ENCODE data around the gene IL6R. TPM values are rescaled to one million over a fixed set of nuclear protein-coding genes. Genes with fewer than 3 reads are reported as not detected.
A peak's percentile ranks its signal among the peaks of the same experiment; 100 is the strongest.
"Not testable (repeated sequence)": the region's sequence is repeated elsewhere in the genome, so short reads cannot be mapped to it uniquely, and the experiment has no call there.

Gene IL6R
- total RNA-seq, 1 donor from 2014 or later: 6.7 TPM

GRCh38 chr1:154419620-154420571 is 14.8 kb downstream of the IL6R start:
- H3K36me3 ChIP-seq: no peaks in the 10 kb centered on the region
- peak overlapping the region; percentile 91 to 93 for H3K27ac ChIP-seq
- H3K9me3 ChIP-seq: no peaks in the 10 kb centered on the region
- TF ChIP-seq, protein P1, sequence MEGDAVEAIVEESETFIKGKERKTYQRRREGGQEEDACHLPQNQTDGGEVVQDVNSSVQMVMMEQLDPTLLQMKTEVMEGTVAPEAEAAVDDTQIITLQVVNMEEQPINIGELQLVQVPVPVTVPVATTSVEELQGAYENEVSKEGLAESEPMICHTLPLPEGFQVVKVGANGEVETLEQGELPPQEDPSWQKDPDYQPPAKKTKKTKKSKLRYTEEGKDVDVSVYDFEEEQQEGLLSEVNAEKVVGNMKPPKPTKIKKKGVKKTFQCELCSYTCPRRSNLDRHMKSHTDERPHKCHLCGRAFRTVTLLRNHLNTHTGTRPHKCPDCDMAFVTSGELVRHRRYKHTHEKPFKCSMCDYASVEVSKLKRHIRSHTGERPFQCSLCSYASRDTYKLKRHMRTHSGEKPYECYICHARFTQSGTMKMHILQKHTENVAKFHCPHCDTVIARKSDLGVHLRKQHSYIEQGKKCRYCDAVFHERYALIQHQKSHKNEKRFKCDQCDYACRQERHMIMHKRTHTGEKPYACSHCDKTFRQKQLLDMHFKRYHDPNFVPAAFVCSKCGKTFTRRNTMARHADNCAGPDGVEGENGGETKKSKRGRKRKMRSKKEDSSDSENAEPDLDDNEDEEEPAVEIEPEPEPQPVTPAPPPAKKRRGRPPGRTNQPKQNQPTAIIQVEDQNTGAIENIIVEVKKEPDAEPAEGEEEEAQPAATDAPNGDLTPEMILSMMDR (IDR thresholded peaks at IDR 0.05): no peak
- intact Hi-C loops (cut with DNase I): loop anchor here (1.0 kb wide), 2 partner anchors 14 kb away; no protein-coding TSS in a partner anchor
- DNase-seq (ENCODE audit: low spot score in 2 of 2): peak; percentile 96 to 98
- peaks cover 22 to 49% of the 10 kb centered on the region in 2 donors for H3K4me1 ChIP-seq
- peak overlapping the region; percentile 38 to 49 for H3K4me3 ChIP-seq
- H3K27me3 ChIP-seq: no peaks in the 10 kb centered on the region

DNA sequence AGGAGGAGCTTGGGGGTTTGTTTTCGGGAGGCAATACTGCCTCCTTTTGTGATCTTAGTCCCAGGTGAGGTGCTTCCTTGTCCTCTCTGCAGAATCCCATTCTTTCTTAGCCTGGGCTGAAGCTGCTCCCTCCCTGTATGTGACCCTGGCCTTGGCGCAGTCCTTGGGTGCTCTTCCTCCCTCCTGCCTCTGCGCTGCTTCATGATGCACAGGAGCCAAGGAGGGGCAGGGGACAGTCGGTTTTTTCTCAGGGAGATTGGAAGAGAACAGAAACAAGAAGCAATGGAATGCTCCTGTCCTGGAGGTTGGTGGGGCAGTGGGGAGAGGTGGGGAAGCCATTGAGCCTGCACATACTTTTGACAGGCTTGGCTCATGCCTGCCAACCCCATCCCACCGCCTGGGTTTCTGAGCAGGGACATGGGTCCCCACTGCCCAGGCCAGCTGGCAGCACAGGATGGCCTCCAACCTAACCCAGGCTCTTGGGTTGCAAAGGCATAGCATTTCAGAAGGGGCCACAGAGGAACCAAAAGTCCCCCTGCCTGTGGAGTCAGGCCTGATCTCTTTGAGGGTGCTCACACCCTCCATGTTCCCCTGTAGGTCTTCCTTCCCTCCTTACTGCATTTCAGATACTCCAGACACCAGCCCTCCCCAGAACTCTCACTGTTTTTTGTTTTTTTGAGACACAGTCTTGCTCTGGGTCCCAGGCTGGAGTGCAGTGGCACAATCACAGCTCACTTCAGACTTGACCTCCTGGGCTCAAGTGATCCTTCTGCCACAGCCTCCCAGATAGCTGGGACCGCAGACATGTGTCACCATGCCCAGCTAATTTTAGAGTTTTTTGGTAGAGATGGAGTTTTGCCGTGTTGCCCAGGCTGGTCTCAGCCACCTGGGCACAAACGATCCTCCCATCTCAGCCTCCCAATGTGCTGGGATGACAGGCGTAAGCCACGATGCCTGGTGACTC is 16.1 kb downstream of the IL6R start:
- H3K9me3 ChIP-seq: no peaks in the 10 kb centered on the region
- intact Hi-C loops (cut with DNase I): no loop called here
- TF ChIP-seq, protein P1 (IDR thresholded peaks at IDR 0.05): no peak
- no peaks in the 10 kb centered on the region for H3K27me3 ChIP-seq
- no peaks in the 10 kb centered on the region for H3K36me3 ChIP-seq
- H3K27ac ChIP-seq: peak overlapping the region; percentile 91 to 93
- no peak overlapping the region for H3K4me3 ChIP-seq
- DNase-seq (ENCODE audit: low spot score in 2 of 2): peak in 1 of 2 donors; percentile 62
- H3K4me1 ChIP-seq: peaks cover 22 to 49% of the 10 kb centered on the region in 2 donors

GRCh38 chr1:154422049-154422448 is 16.9 kb downstream of the IL6R start:
- H3K4me1 ChIP-seq: peaks cover 22 to 49% of the 10 kb centered on the region in 2 donors
- H3K27me3 ChIP-seq; H3K27ac ChIP-seq; H3K36me3 ChIP-seq; intact Hi-C loops (cut with DNase I); DNase-seq (ENCODE audit: low spot score in 2 of 2); H3K9me3 ChIP-seq; H3K4me3 ChIP-seq: not testable (repeated sequence)

- Histone ChIP-seq H3K36me3 (no peaks in the 10 kb centered on the region), H3K9me3 (no peaks in the 10 kb centered on the region), H3K4me3 (no peak overlapping the region), H3K27me3 (no peaks in the 10 kb centered on the region), H3K4me1 (peaks cover 22 to 51% of the 10 kb centered on the region in 2 donors), H3K27ac (peak overlapping the region in 1 of 2 donors; percentile 63)
- TF ChIP-seq, protein P1 (IDR thresholded peaks at IDR 0.05): no peak
- intact Hi-C loops (cut with DNase I): no loop called here
- no peak for DNase-seq (ENCODE audit: low spot score in 2 of 2)
Observed at GRCh38 chr1:154422521-154422920, 17.4 kb downstream of the IL6R start.

- Histone ChIP-seq H3K4me3 (peak overlapping the region; percentile 6 to 10), H3K27me3 (no peaks in the 10 kb centered on the region), H3K36me3 (no peaks in the 10 kb centered on the region), H3K27ac (peak overlapping the region; percentile 31 to 63), H3K4me1 (peaks cover 16 to 45% of the 10 kb centered on the region in 2 donors), H3K9me3 (no peaks in the 10 kb centered on the region)
- DNase-seq (ENCODE audit: low spot score in 2 of 2): no peak
- intact Hi-C loops (cut with DNase I): no loop called here
- TF ChIP-seq, protein P1 (IDR thresholded peaks at IDR 0.05): no peak
Observed at GRCh38 chr1:154423304-154423987, 18.3 kb downstream of the IL6R start.
